ENCODE measurements around the gene NPBWR2.

The NPBWR2 gene

GRCh38 chr20:64145458-64146300 is 38.3 kb upstream of the NPBWR2 start:
- no peak for DNase-seq
- Histone ChIP-seq H3K4me3 (ENCODE audit: low read depth, low read length) (no peak overlapping the region), H3K36me3 (no peaks in the 10 kb centered on the region), H3K9me3 (no peaks in the 10 kb centered on the region), H3K4me1 (peaks cover 17% of the 10 kb centered on the region), H3K27me3 (no peaks in the 10 kb centered on the region)
- peak; percentile 37 for TF ChIP-seq CTCF (IDR thresholded peaks at IDR 0.05; ENCODE audit: low read depth, low read length)

GRCh38 chr20:64144144-64144912 is 37.0 kb upstream of the NPBWR2 start:
- Histone ChIP-seq H3K4me1 (peaks cover 17% of the 10 kb centered on the region), H3K9me3 (no peaks in the 10 kb centered on the region), H3K36me3 (no peaks in the 10 kb centered on the region), H3K4me3 (ENCODE audit: low read depth, low read length) (no peak overlapping the region), H3K27me3 (no peaks in the 10 kb centered on the region)
- no peak for DNase-seq
- TF ChIP-seq CTCF (IDR thresholded peaks at IDR 0.05; ENCODE audit: low read depth, low read length), result no peak

DNA sequence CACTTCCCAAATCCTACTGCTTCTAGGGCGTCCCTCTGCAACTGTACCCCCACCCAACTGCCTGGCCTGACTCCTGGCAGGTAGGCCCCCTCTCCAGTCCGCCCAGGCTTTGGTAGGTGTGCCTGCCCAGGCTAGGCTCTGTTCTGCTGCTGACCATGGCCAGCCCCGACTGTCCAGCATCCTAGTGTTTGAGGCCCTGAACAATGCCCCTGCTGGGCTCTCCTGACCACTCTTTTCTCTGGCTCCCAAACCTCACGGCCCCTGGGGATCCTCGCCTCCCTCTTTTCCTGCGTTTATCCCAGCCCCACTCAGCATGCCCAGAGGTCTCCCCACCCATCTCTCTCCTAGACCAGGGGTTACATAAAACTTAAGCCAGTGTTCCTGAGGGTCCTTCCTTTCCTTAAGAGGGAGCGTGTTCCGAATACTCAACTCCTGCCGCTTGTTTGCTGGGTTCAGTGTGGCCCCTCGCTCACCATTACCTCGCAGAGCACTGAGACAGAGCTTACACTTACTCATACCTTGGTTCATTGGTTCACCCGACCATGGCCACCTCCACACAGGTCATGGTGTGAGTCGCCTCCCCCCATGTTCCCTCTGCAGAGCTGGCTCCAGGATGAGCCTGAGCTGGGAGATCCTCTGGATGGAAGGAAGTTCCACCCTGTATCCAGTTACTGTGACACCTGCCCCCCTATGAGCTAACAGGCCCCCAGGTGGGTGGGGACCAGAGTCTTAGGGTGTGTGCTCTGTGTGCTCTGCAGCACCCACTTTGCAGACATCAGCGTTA is 35.8 kb upstream of the NPBWR2 start:
- DNase-seq, result no peak
- Histone ChIP-seq H3K9me3 (no peaks in the 10 kb centered on the region), H3K27me3 (no peaks in the 10 kb centered on the region), H3K4me3 (ENCODE audit: low read depth, low read length) (no peak overlapping the region), H3K36me3 (no peaks in the 10 kb centered on the region), H3K4me1 (peaks cover 17% of the 10 kb centered on the region)
- no peak for TF ChIP-seq CTCF (IDR thresholded peaks at IDR 0.05; ENCODE audit: low read depth, low read length)

DNA sequence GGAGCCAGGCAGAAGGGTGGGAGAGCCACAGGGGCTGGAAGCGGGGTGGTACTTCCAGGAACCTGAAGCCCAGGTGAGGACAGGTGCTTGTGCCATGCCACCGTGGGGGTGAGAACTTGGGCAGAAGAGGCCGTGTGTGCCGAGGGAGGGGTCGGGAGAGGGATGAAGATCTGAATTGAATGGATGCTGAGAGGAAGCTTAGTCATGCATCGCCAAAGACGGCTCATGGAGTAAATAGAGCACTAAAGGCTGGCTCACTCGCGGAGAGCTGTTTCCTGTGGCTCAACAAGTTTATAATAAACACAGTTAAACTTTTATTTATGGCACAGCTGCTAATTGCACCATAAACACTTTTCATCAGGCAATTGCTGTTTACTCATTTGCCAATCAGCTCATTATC is 35.2 kb upstream of the NPBWR2 start:
- no peak for DNase-seq
- no peak overlapping the region for H3K4me3 ChIP-seq (ENCODE audit: low read depth, low read length)
- H3K36me3 ChIP-seq, result no peaks in the 10 kb centered on the region
- TF ChIP-seq CTCF (IDR thresholded peaks at IDR 0.05; ENCODE audit: low read depth, low read length), result no peak
- H3K27me3 ChIP-seq, result no peaks in the 10 kb centered on the region
- no peaks in the 10 kb centered on the region for H3K9me3 ChIP-seq
- peaks cover 16% of the 10 kb centered on the region for H3K4me1 ChIP-seq

- no peak for TF ChIP-seq CTCF (IDR thresholded peaks at IDR 0.05; ENCODE audit: low read depth, low read length)
- no peaks in the 10 kb centered on the region for H3K9me3 ChIP-seq
- no peaks in the 10 kb centered on the region for H3K36me3 ChIP-seq
- no peaks in the 10 kb centered on the region for H3K27me3 ChIP-seq
- DNase-seq, result no peak
- H3K4me1 ChIP-seq, result peaks cover 2% of the 10 kb centered on the region
- no peak overlapping the region for H3K4me3 ChIP-seq (ENCODE audit: low read depth, low read length)
Observed at GRCh38 chr20:64140956-64141355, 33.6 kb upstream of the NPBWR2 start.

Measured in BE2C (cell line).